Spleen (tissue), 7 donors: ENCODE measurements around the gene NINJ1.

ENCODE experiments used
- CTCF ChIP-seq, 11 experiments: fragments of 200-600 bp in 7 of 11; fragments of 450-650 bp in 4 of 11; sonication (generic) in 4 of 11; IDR thresholded peaks in 8 of 11; conservative IDR thresholded peaks in 3 of 11; 1 replicate in 7 of 11; 2 replicates in 4 of 11; pipeline versions ENCODE4 v1.4.0 to v1.8.0; 2016 to 2021; ENCODE audit warnings: antibody characterized with exemption in 11 of 11, inconsistent platforms in 4 of 11, mild to moderate bottlenecking in 1 of 11
- POLR2A ChIP-seq, 3 donors: fragments of 450-650 bp; IDR thresholded peaks; one replicate each; pipeline ENCODE4 v1.5.1; 2017; ENCODE audit warnings: antibody characterized with exemption in 3 of 3, mild to moderate bottlenecking in 1 of 3
- POLR2AphosphoS5 ChIP-seq, 3 donors: sonication (generic); formaldehyde crosslinking; IDR thresholded peaks; one replicate each; pipeline ENCODE4 v1.5.1; 2017; ENCODE audit warnings: antibody characterized with exemption in 3 of 3
- donor health status: DM: no; HTN: no; CAD: no; lungs with moderate emphysema.
- donor health status: DM: no; HTN: no; CAD: no.
- donor health status: DM: no; HTN: no; CAD: no.

- TF ChIP-seq POLR2AphosphoS5 (IDR thresholded peaks at IDR 0.05): peak; percentile 6 to 63 (median 43)
- peak in 1 of 11 experiments; percentile 8 for TF ChIP-seq CTCF (IDR thresholded peaks at IDR 0.05 in 8 of 11, conservative IDR thresholded peaks at IDR 0.05 in 3 of 11)
- TF ChIP-seq POLR2A (IDR thresholded peaks at IDR 0.05): no peak
Measured at GRCh38 chr9:93111371-93112115, 22.5 kb downstream of the NINJ1 start.
